CD4-positive, CD25-positive, alpha-beta regulatory T cell (primary cell): Measurements from ENCODE around the gene SCN4A. TPM values are rescaled to one million over a fixed set of nuclear protein-coding genes. Genes with fewer than 3 reads are reported as not detected.

Source experiments
- ATAC-seq, 2 donors: fragments of 150-1000 bp; cut with Tn5 transposase; one replicate each; pipeline ENCODE4 v1.10.0; 2021; ENCODE audit warnings: low read depth in 2 of 2, moderate number of reproducible peaks in 2 of 2, moderate library complexity in 1 of 2
- DNase-seq, 3 donors: peaks; one replicate each; pipeline versions ENCODE4 v3.0.0 to v3.0.0-alpha.2; 2012 to 2022; ENCODE audit warnings: mixed read lengths in 1 of 3
- H3K27ac ChIP-seq: one replicate; pipeline ENCODE4 v1.7.0; 2013; ENCODE audit warnings: mild to moderate bottlenecking, low read length; ENCODE audit not compliant: insufficient read depth, poor library complexity, severe bottlenecking
- H3K27me3 ChIP-seq: one replicate; pipeline ENCODE4 v1.7.0; 2013; ENCODE audit warnings: low read length; ENCODE audit not compliant: control insufficient read depth, insufficient read depth
- H3K36me3 ChIP-seq: one replicate; pipeline ENCODE4 v1.7.0; 2013; ENCODE audit warnings: mild to moderate bottlenecking, low read length, moderate library complexity; ENCODE audit not compliant: control insufficient read depth, insufficient read depth
- H3K4me1 ChIP-seq: 2 replicates; pipeline ENCODE4 v1.7.0; 2013; ENCODE audit warnings: mild to moderate bottlenecking, low read length; ENCODE audit not compliant: insufficient read depth, control insufficient read depth, poor library complexity, severe bottlenecking
- H3K4me3 ChIP-seq: one replicate; pipeline ENCODE4 v1.7.0; 2013; ENCODE audit warnings: low read depth, mild to moderate bottlenecking, low read length, moderate library complexity
- H3K9me3 ChIP-seq, 2 experiments: 1 replicate in 1 of 2; 2 replicates in 1 of 2; pipeline ENCODE4 v1.7.0; 2013; ENCODE audit warnings: low read length in 2 of 2, mild to moderate bottlenecking in 1 of 2, moderate library complexity in 1 of 2; ENCODE audit not compliant: control insufficient read depth in 2 of 2
- H3K27ac Mint-ChIP-seq, 3 donors: one replicate each; pipeline ENCODE4 v1.8.0; 2020 to 2022; ENCODE audit warnings: mild to moderate bottlenecking in 3 of 3, mixed read lengths in 3 of 3, moderate library complexity in 2 of 3
- H3K27me3 Mint-ChIP-seq: one replicate; pipeline ENCODE4 v1.8.0; 2022; ENCODE audit warnings: mild to moderate bottlenecking, mixed read lengths
- H3K36me3 Mint-ChIP-seq: one replicate; pipeline ENCODE4 v1.8.0; 2020; ENCODE audit warnings: mixed read lengths
- H3K4me1 Mint-ChIP-seq, 4 donors: one replicate each; pipeline ENCODE4 v1.8.0; 2020 to 2022; ENCODE audit warnings: mixed read lengths in 4 of 4, mild to moderate bottlenecking in 1 of 4
- H3K4me3 Mint-ChIP-seq, 4 donors: one replicate each; pipeline ENCODE4 v1.8.0; 2020 to 2022; ENCODE audit warnings: mild to moderate bottlenecking in 4 of 4, mixed read lengths in 4 of 4, moderate library complexity in 3 of 4
- H3K9me3 Mint-ChIP-seq, 7 donors: one replicate each; pipeline ENCODE4 v1.8.0; 2020 to 2022; ENCODE audit warnings: mixed read lengths in 7 of 7, mild to moderate bottlenecking in 3 of 7, moderate library complexity in 2 of 7
- polyA plus RNA-seq, 4 donors: library from polyadenylated mRNA; unstranded; fragments of 300-500 nt; fragmentation: Illumina TruSeq; gene quantifications; one replicate each; pipeline ENCODE4 v1.2.3, GENCODE V29; 2021
- total RNA-seq: library from RNA; stranded (reverse); gene quantifications from one replicate; pipeline ENCODE4 v1.2.3, GENCODE V29; 2022

The SCN4A gene
- total and polyA plus RNA-seq, 5 donors from 2014 or later, result not detected

DNA sequence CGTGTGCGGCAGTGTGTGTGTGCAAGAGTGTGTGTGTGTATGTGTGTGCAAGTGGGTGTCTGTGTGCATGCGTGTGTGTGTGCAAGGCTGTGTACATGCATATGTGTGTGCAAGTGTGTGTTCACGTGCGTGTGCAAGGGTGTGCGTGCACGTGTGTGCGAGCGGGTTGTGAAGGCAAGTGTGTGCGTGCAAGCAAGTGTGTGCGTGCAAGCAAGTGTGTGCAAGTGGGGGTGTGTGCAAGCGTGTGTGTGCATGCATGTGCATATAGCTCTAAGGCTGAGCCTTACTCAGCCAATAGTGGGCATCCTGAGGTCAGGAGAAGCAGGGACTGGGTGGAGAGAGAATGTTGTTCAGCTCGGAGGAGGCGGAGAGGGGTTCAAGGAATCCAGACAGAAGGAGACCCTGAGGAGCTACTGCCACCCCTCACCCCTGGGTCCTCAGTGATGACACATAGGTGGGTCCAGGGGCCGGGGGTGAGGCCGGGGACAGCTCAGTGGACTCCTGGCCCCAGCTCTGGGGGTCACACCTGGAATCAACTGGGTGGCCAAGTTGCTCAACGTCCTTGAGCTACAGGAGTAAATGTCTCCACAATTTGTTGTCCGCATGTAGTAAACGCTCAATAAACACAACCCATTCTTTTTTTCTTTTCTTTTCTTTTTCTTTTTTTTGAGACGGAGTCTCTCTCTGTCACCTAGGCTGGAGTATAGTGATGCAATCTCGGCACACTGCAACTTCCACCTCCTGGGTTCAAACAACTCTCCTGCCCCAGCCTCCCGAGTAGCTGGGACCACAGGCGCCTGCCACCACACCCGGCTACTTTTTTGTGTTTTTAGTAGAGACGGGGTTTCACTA is 27.2 kb upstream of the SCN4A start:
- peaks cover 10% of the 10 kb centered on the region for H3K36me3 Mint-ChIP-seq

DNA sequence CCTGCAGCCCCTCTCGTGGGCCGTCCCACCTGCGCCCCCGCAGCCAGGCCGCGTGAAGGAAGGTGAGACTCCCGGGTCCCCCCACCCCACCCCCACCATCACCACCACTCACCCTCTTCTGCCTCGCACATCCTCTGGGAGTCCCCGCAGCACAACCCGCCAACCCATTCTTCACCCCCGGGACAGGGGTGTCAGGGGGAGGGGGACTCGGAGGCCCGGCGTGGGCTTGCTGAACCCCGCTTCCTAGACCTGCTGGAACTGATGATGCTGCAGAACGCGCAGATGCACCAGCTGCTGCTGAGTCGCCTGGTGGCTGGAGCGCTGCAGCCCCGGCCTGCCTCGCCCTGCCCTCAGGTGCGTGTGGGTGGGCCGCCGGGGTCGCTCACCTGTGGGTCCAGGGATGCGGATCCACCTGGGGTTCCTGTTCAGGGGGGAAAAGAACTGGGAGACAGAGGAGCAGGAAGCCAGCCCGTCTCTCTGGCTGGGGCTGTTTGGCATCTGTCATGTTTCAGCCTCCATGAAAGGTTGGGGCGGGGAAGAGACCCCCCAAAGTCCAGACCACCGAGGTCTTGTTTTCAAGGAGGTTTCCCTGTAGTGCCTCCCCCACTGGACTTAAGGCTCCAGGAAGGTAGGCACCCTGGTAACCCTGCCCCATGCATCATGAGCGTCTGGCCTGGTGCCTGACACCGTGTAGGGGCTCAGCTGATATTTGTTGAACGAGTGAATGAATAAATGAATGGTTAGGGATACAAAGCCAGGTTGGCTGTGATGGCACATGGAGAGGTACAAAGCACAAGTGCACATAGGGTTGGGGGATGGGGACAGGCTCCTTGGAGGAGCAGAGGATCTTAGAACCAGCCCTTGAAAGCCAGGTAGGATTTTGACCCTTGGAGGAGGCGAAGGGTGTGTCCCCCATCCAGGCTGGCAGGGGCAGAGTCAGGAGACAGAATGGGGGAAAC is 26.3 kb upstream of the SCN4A start:
- ATAC-seq (no peak), DNase-seq (peak in 1 of 3 donors; percentile 44)
- peaks cover 26% of the 10 kb centered on the region for H3K4me1 ChIP-seq
- peak overlapping the region; percentile 70 to 83 (median 76) for H3K27ac Mint-ChIP-seq
- peak overlapping the region; percentile 13 for H3K4me3 ChIP-seq
- H3K27me3 ChIP-seq, result no peaks in the 10 kb centered on the region
- H3K36me3 ChIP-seq, result peaks cover 23% of the 10 kb centered on the region
- no peak overlapping the region for H3K27ac ChIP-seq
- H3K27me3 Mint-ChIP-seq, result peaks cover 11% of the 10 kb centered on the region
- H3K4me3 Mint-ChIP-seq, result peak overlapping the region; percentile 72 to 93 (median 88)
- H3K9me3 Mint-ChIP-seq, result no peaks in the 10 kb centered on the region
- peaks cover 6% of the 10 kb centered on the region for H3K36me3 Mint-ChIP-seq
- no peaks in the 10 kb centered on the region for H3K9me3 ChIP-seq
- H3K4me1 Mint-ChIP-seq, result peaks cover 9 to 48% (median 22%) of the 10 kb centered on the region in 4 donors

More for the DNA sequence above, 27.2 kb upstream of the SCN4A start:
- H3K36me3 ChIP-seq, result peaks cover 32% of the 10 kb centered on the region
- peaks cover 23% of the 10 kb centered on the region for H3K4me1 ChIP-seq
- H3K9me3 ChIP-seq, result no peaks in the 10 kb centered on the region
- H3K27ac Mint-ChIP-seq, result peak overlapping the region; percentile 67 to 83 (median 76)
- peaks cover 9 to 44% (median 19%) of the 10 kb centered on the region in 4 donors for H3K4me1 Mint-ChIP-seq
- peak overlapping the region; percentile 72 to 93 (median 88) for H3K4me3 Mint-ChIP-seq
- no peak overlapping the region for H3K4me3 ChIP-seq
- DNase-seq, result no peak
- no peak overlapping the region for H3K27ac ChIP-seq
- peaks cover 11% of the 10 kb centered on the region for H3K27me3 Mint-ChIP-seq
- no peaks in the 10 kb centered on the region for H3K27me3 ChIP-seq
- H3K9me3 Mint-ChIP-seq, result no peaks in the 10 kb centered on the region
- no peak for ATAC-seq

DNA sequence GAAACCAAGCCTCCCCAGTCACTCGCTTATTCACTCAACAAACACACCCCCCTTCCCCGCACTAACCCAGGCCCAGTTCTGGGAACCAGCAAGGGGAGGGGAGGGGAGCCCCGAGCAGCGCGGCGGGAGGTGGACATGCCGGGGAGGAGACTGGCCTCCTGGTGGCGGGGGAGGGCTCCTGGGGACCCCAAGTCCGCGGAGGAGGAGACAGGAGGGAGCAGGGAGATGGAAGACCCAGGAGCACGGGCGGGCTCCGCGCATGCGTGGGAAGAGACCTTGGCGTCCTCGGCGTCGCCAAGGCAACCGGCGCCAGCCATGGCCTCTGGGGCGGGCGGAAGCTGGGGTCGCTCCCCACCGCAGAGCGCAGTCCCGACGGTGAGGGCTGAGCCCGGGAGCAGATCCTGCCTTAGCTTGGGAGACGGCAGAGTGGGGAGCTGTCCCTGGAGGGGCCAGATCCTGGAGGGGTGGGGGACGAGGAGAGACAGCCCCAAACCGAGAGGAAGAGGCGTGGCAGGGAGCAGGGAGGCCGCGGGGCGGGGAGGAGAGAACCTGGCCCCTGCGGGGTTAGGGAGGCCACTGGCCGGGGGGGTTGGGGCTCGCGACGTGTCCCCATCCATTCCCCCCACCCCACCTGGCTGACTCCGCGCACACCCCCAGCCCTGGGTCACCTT is 25.5 kb upstream of the SCN4A start, which contains the start of gene PRR29:
PRR29 (plus strand) TSS at position 302 of the 671 bp plus-strand sequence; CDS start at position 316, 14 bp downstream.
- no peaks in the 10 kb centered on the region for H3K27me3 ChIP-seq
- Mint-ChIP-seq H3K36me3 (no peaks in the 10 kb centered on the region), H3K4me3 (peak within 1 kb of the TSS; percentile 84 to 93 (median 90)), H3K4me1 (peaks cover 14 to 51% (median 27%) of the 10 kb centered on the region in 4 donors), H3K27ac (peak within 1 kb of the TSS; percentile 9 to 89 (median 85)), H3K27me3 (peaks cover 11% of the 10 kb centered on the region), H3K9me3 (no peaks in the 10 kb centered on the region)
- ATAC-seq, result peak; percentile 72 to 79
- no peak within 1 kb of the TSS for H3K27ac ChIP-seq
- peaks cover 34% of the 10 kb centered on the region for H3K4me1 ChIP-seq
- peak; percentile 65 to 79 (median 70) for DNase-seq
- peak within 1 kb of the TSS; percentile 62 for H3K4me3 ChIP-seq
- H3K36me3 ChIP-seq, result peaks cover 15% of the 10 kb centered on the region
- H3K9me3 ChIP-seq, result no peaks in the 10 kb centered on the region

DNA sequence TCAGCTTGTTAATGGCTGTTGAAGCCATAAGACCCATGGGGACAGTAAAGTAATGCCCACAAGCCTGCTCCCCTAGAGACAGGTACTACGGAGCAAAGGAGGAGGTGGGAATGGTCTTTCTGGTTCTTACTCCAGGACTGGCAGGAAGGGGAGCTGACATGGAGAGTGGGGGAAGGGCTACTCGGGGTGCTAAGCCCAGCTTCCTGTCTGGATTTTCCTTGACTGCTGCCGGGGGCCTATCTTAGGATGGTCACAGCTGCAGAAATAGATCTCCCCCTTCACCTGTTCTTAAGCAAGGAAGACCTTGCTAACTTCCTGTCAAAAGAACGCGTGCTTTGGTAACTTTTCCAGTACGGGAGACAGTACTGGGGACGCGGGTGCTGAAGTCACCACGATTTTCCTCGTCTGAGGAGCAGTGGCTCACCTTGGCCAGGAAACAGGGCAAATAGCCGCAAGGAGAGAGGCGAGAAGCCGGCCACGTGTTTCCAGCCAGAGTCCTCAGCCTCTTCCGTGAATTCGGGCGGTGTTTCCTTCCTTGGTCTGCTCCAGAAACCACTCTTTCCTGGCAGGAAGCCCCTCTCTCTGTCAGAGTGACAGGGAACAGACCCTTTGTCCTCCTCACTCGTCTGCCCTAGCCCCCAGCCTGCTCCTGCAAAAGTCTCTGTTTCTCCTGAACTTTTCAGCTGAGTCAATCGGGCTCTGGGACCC is 24.8 kb upstream of the SCN4A start:
- no peaks in the 10 kb centered on the region for H3K36me3 Mint-ChIP-seq
- H3K27me3 ChIP-seq, result no peaks in the 10 kb centered on the region
- DNase-seq (no peak), ATAC-seq (no peak)
- no peaks in the 10 kb centered on the region for H3K9me3 Mint-ChIP-seq
- H3K27ac Mint-ChIP-seq, result peak overlapping the region; percentile 9 to 89 (median 85)
- H3K27ac ChIP-seq, result no peak overlapping the region
- H3K4me1 Mint-ChIP-seq, result peaks cover 16 to 55% (median 30%) of the 10 kb centered on the region in 4 donors
- peaks cover 11% of the 10 kb centered on the region for H3K27me3 Mint-ChIP-seq
- H3K36me3 ChIP-seq, result peaks cover 8% of the 10 kb centered on the region
- H3K9me3 ChIP-seq, result no peaks in the 10 kb centered on the region
- H3K4me3 Mint-ChIP-seq, result peak overlapping the region; percentile 84 to 91 (median 90)
- peak overlapping the region; percentile 62 for H3K4me3 ChIP-seq
- H3K4me1 ChIP-seq, result peaks cover 37% of the 10 kb centered on the region

- H3K4me3 ChIP-seq, result no peak overlapping the region
- ATAC-seq (no peak), DNase-seq (no peak)
- no peaks in the 10 kb centered on the region for H3K36me3 ChIP-seq
- Mint-ChIP-seq H3K27ac (peak overlapping the region in 2 of 3 donors; percentile 89), H3K36me3 (no peaks in the 10 kb centered on the region), H3K27me3 (peaks cover 11% of the 10 kb centered on the region), H3K9me3 (no peaks in the 10 kb centered on the region), H3K4me3 (peak overlapping the region; percentile 17 to 91 (median 63)), H3K4me1 (peaks cover 20 to 61% (median 37%) of the 10 kb centered on the region in 4 donors)
- no peaks in the 10 kb centered on the region for H3K27me3 ChIP-seq
- H3K4me1 ChIP-seq, result peaks cover 37% of the 10 kb centered on the region
- no peaks in the 10 kb centered on the region for H3K9me3 ChIP-seq
- no peak overlapping the region for H3K27ac ChIP-seq
Observed at GRCh38 chr17:63996430-63997182, 23.9 kb upstream of the SCN4A start.

- H3K9me3 ChIP-seq, result no peaks in the 10 kb centered on the region
- Mint-ChIP-seq H3K36me3 (no peaks in the 10 kb centered on the region), H3K4me1 (peaks cover 21 to 70% (median 39%) of the 10 kb centered on the region in 4 donors), H3K9me3 (no peaks in the 10 kb centered on the region), H3K4me3 (peak overlapping the region in 1 of 4 donors; percentile 71), H3K27me3 (peaks cover 18% of the 10 kb centered on the region), H3K27ac (peak overlapping the region in 1 of 3 donors; percentile 5)
- no peaks in the 10 kb centered on the region for H3K36me3 ChIP-seq
- H3K27me3 ChIP-seq, result no peaks in the 10 kb centered on the region
- H3K27ac ChIP-seq, result no peak overlapping the region
- ATAC-seq, result no peak
- no peak overlapping the region for H3K4me3 ChIP-seq
- peaks cover 41% of the 10 kb centered on the region for H3K4me1 ChIP-seq
- no peak for DNase-seq
Observed at GRCh38 chr17:63995626-63996025, 22.9 kb upstream of the SCN4A start.
